Aorta (tissue), 5 donors: ENCODE results near the gene NIPBL. TPM values are rescaled to one million over a fixed set of nuclear protein-coding genes. Genes with fewer than 3 reads are reported as not detected.

Experiments used
- ATAC-seq: fragments of 200-7000 bp; cut with Tn5 transposase; one replicate; pipeline ENCODE4 v1.9.1; 2022; ENCODE audit warnings: moderate library complexity; ENCODE audit not compliant: low FRiP score
- DNase-seq, 2 donors: peaks; one replicate each; pipeline ENCODE4 v3.0.0-alpha.2; 2020
- H3K27ac ChIP-seq, 2 donors: one replicate each; pipeline ENCODE4 v1.5.1; 2013; ENCODE audit warnings: low read length in 2 of 2, mild to moderate bottlenecking in 2 of 2, moderate library complexity in 2 of 2, control low read depth in 1 of 2, inconsistent platforms in 1 of 2, low read depth in 1 of 2
- H3K27me3 ChIP-seq, 2 donors: one replicate each; pipeline ENCODE4 v1.6.1; 2013; ENCODE audit warnings: control low read depth in 1 of 2, low read length in 1 of 2, mild to moderate bottlenecking in 1 of 2, moderate library complexity in 1 of 2; ENCODE audit not compliant: insufficient read depth in 2 of 2, control insufficient read depth in 1 of 2
- H3K36me3 ChIP-seq, 2 donors: one replicate each; pipeline ENCODE4 v1.6.1; 2013; ENCODE audit warnings: control low read depth in 1 of 2, low read length in 1 of 2, mild to moderate bottlenecking in 1 of 2; ENCODE audit not compliant: insufficient read depth in 2 of 2, control insufficient read depth in 1 of 2
- H3K4me1 ChIP-seq, 2 donors: one replicate each; pipeline ENCODE4 v1.6.1; 2013; ENCODE audit warnings: low read length in 2 of 2, control low read depth in 1 of 2, mild to moderate bottlenecking in 1 of 2, moderate library complexity in 1 of 2; ENCODE audit not compliant: insufficient read depth in 2 of 2, control insufficient read depth in 1 of 2
- H3K4me3 ChIP-seq, 2 donors: one replicate each; pipeline ENCODE4 v1.5.1; 2013; ENCODE audit warnings: low read length in 2 of 2, control low read depth in 1 of 2, mild to moderate bottlenecking in 1 of 2
- H3K9me3 ChIP-seq: one replicate; pipeline ENCODE4 v1.6.1; 2013; ENCODE audit warnings: mild to moderate bottlenecking, low read length; ENCODE audit not compliant: control insufficient read depth
- WGBS, 2 donors: extraction: QIAGEN DNeasy Blood & Tissue Kit; methylation state at CpG; one replicate each; pipeline ENCODE4 v1.1.7; 2013; 5-methylcytosine and 5-hydroxymethylcytosine counted together
- intact Hi-C, 2 donors: fragments of 100-400 bp; cut with DNase I; formaldehyde crosslinking; loops; one replicate each; pipeline versions ENCODE4 v1.14.2 to v1.15.0; 2022
- polyA plus RNA-seq, 2 donors: library from polyadenylated mRNA; stranded (reverse); fragments of 200-250 nt; gene quantifications; one replicate each; pipeline ENCODE4 v1.2.3, GENCODE V29; 2013
- total RNA-seq, 2 donors: library from RNA; stranded (reverse); fragmentation: NEBNext Ultra II Directional; extraction: Animal tissue kit (Norgen Biotek cat#: 25700); gene quantifications; one replicate each; pipeline ENCODE4 v1.2.1, GENCODE V29; 2021
- donor health status: healthy with polysubstance abuse.
- donor health status: Bipolar disorder and iron deficiency.
- donor health status: DM: no; HTN: no; CAD: no.
- donor health status: DM: no; HTN: no; CAD: no.
- donor health status: DM: yes; HTN: yes; CAD: no.

NIPBL gene
- total and polyA plus RNA-seq, 4 donors: 5.1 to 81.3 (median 40.0) TPM

- Histone ChIP-seq H3K4me1 (no peaks in the 10 kb centered on the region), H3K4me3 (no peak overlapping the region), H3K27ac (no peak overlapping the region), H3K36me3 (peaks cover 0 to 6% of the 10 kb centered on the region in 2 donors), H3K9me3 (peaks cover 2% of the 10 kb centered on the region), H3K27me3 (no peaks in the 10 kb centered on the region)
- intact Hi-C loops: no loop called here
- DNase-seq (no peak), ATAC-seq (no peak)
- 98% methylated on average over 2 of the region's 2 CpGs for WGBS, 2 donors
Measured at GRCh38 chr5:37103302-37103701, 226.7 kb downstream of the NIPBL start.

DNA sequence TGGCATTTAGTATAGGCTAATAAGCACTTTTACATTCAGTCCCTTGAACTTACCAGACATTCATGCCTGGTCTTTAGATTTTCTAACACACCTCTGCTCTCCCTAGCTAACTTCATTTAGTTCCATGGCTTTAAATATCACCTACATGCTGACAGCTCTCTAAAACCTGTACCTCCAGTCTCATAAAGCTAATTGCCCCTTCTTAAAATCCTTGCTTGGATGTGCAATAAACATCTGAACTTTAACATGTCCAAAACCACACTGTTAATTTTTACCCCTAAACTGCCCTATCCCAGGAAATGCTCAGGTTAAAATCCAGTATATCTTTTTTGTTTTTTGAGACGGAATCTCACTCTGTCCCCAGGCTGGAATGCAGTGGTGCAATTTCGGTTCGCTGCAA, 232.8 kb downstream of the NIPBL start:
- H3K9me3 ChIP-seq: peaks cover 2% of the 10 kb centered on the region
- no peak overlapping the region for H3K27ac ChIP-seq
- no peak overlapping the region for H3K4me3 ChIP-seq
- H3K27me3 ChIP-seq: no peaks in the 10 kb centered on the region
- H3K36me3 ChIP-seq: peaks cover 6 to 13% of the 10 kb centered on the region in 2 donors
- intact Hi-C loops: no loop called here
- H3K4me1 ChIP-seq: no peaks in the 10 kb centered on the region
- no peak for DNase-seq
- ATAC-seq: no peak
- 95 to 97% methylated on average over 3 of the region's 3 CpGs for WGBS, 2 donors

DNA sequence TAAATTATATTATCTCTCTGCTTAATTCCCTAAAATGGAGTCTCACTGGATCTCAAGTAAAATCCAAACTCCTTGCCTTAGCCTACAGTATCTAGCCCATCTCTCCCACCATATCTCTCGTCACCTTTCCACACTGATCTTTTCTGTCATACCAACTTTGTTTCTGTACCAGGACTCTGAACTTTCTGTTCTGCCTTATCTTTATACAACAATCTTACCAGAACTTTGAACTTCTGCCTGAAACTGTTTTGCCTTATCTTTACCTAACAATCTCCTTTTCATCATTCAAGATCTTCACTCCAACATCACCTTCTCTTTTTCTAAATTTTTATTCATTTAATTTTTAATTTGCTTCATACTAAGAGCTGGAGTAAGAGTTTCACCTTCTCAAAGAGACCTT, 233.6 kb downstream of the NIPBL start:
- Histone ChIP-seq H3K27ac (no peak overlapping the region), H3K27me3 (no peaks in the 10 kb centered on the region), H3K4me3 (no peak overlapping the region), H3K36me3 (peaks cover 6 to 11% of the 10 kb centered on the region in 2 donors), H3K4me1 (no peaks in the 10 kb centered on the region), H3K9me3 (peaks cover 2% of the 10 kb centered on the region)
- 93 to 100% methylated on average over 1 of the region's 1 CpG for WGBS, 2 donors
- ATAC-seq: no peak
- intact Hi-C loops: no loop called here
- DNase-seq: no peak

GRCh38 chr5:37111426-37112382, 235.1 kb downstream of the NIPBL start:
- no peak for ATAC-seq

DNA sequence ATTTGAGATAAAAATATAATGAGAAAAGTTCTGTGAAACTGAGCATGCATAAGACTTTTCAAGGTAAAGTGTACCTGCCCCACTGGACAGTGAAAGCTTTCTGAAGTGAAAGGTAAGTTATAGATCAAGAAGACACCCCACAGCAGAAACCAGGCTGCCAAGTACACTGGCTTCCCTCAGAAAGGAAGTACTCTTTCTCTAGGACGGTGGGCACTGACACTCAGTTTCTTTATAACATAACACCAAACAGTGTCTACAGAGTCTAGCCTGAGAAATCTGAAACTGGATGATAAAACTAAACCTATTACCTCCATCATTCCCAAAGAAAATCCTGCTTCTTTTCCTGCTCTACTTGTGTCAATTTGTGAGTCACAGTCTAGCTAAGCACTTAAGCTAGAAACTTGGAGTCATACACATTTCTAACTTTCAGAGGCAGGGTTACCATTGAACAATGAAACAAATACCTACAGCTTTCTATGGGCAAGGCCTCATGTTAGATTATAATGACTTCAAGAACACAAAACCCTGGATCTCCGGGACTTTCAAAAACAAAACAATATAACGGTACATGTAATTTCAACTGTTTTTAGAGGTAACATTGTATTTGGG, 235.9 kb downstream of the NIPBL start:
- H3K27ac ChIP-seq: no peak overlapping the region
- intact Hi-C loops: no loop called here
- H3K36me3 ChIP-seq: peaks cover 6 to 12% of the 10 kb centered on the region in 2 donors
- no peak for ATAC-seq
- H3K27me3 ChIP-seq: no peaks in the 10 kb centered on the region
- H3K4me3 ChIP-seq: no peak overlapping the region
- 89 to 93% methylated on average over 3 of the region's 3 CpGs for WGBS, 2 donors
- DNase-seq: no peak
- no peaks in the 10 kb centered on the region for H3K4me1 ChIP-seq
- H3K9me3 ChIP-seq: peaks cover under 1% of the 10 kb centered on the region

More at GRCh38 chr5:37111426-37112382, 235.1 kb downstream of the NIPBL start:
- intact Hi-C loops: no loop called here
- Histone ChIP-seq H3K4me1 (no peaks in the 10 kb centered on the region), H3K9me3 (peaks cover 2% of the 10 kb centered on the region), H3K27ac (no peak overlapping the region), H3K36me3 (peaks cover 6 to 12% of the 10 kb centered on the region in 2 donors), H3K27me3 (no peaks in the 10 kb centered on the region), H3K4me3 (no peak overlapping the region)
- DNase-seq: no peak
- WGBS, 2 donors: 91% methylated on average over 4 of the region's 4 CpGs
